Caco-2 (cell line): ENCODE measurements around the gene KIAA1671. TPM values are rescaled to one million over a fixed set of nuclear protein-coding genes. Genes with fewer than 3 reads are reported as not detected.

Experiments used
- BruUV-seq: library from RNA; stranded (reverse); fragments of 400-500 nt; replicated peaks from 2 replicates; lab custom pipeline; 2021; lab: Mats Ljungman, UMichigan
- CTCF ChIA-PET: fragments of 300-600 bp; sonication (Branson Sonifier 250); formaldehyde crosslinking; loops from one replicate; lab custom pipeline; 2022; ENCODE audit warnings: antibody characterized with exemption; lab: Charles Lee
- POLR2A ChIA-PET: fragments of 300-600 bp; sonication (Branson Sonifier 250); formaldehyde crosslinking; loops from one replicate; lab custom pipeline; 2022; ENCODE audit warnings: antibody characterized with exemption; lab: Charles Lee
- DNase-seq, 2 experiments: peaks; one replicate each; pipeline versions ENCODE4 v3.0.0 to v3.0.0-alpha.2; 2020 to 2022
- H3K27me3 ChIP-seq: replicated peaks from 2 replicates; pipeline ENCODE4 v1.6.0; 2011; ENCODE audit warnings: low read length; ENCODE audit not compliant: control insufficient read depth, insufficient read depth
- H3K36me3 ChIP-seq: 2 replicates; pipeline ENCODE4 v1.5.1; 2011; ENCODE audit warnings: low read length; ENCODE audit not compliant: control insufficient read depth, insufficient read depth
- H3K4me1 ChIP-seq: fragments of 250-450 bp; sonication (Bioruptor Pico); 2 replicates; pipeline ENCODE4 v1.5.1; 2020; ENCODE audit warnings: mild to moderate bottlenecking
- H3K4me3 ChIP-seq: 2 replicates; pipeline ENCODE4 v1.5.1; 2011; ENCODE audit warnings: low read depth, mild to moderate bottlenecking, control low read depth, low read length
- H3K9me3 ChIP-seq: fragments of 250-450 bp; sonication (Bioruptor Pico); 2 replicates; pipeline ENCODE4 v1.5.1; 2020; ENCODE audit warnings: mild to moderate bottlenecking, moderate library complexity
- H3K27ac Mint-ChIP-seq: one replicate; pipeline ENCODE4 v1.8.0; 2022; ENCODE audit warnings: mixed read lengths; ENCODE audit not compliant: unreplicated experiment
- H3K27me3 Mint-ChIP-seq: one replicate; pipeline ENCODE4 v1.8.0; 2022; ENCODE audit warnings: mixed read lengths; ENCODE audit not compliant: insufficient read depth, unreplicated experiment
- H3K36me3 Mint-ChIP-seq: one replicate; pipeline ENCODE4 v1.8.0; 2022; ENCODE audit warnings: mild to moderate bottlenecking, mixed read lengths; ENCODE audit not compliant: insufficient read depth, unreplicated experiment
- H3K4me1 Mint-ChIP-seq: one replicate; pipeline ENCODE4 v1.8.0; 2022; ENCODE audit warnings: low read depth, mixed read lengths; ENCODE audit not compliant: unreplicated experiment
- H3K4me3 Mint-ChIP-seq: one replicate; pipeline ENCODE4 v1.8.0; 2022; ENCODE audit warnings: mild to moderate bottlenecking, moderate library complexity, mixed read lengths; ENCODE audit not compliant: unreplicated experiment
- H3K9me3 Mint-ChIP-seq: one replicate; pipeline ENCODE4 v1.8.0; 2022; ENCODE audit warnings: mixed read lengths; ENCODE audit not compliant: unreplicated experiment
- CTCF ChIP-seq, 2 experiments: fragments of 200-600 bp in 1 of 2; IDR thresholded peaks; 1 replicate in 1 of 2; 2 replicates in 1 of 2; pipeline versions ENCODE4 v1.5.1 to v1.8.0; 2011 to 2022; ENCODE audit warnings: antibody characterized with exemption in 1 of 2, control low read depth in 1 of 2, inconsistent platforms in 1 of 2, low read depth in 1 of 2, low read length in 1 of 2, mild to moderate bottlenecking in 1 of 2, moderate library complexity in 1 of 2; ENCODE audit not compliant: insufficient read depth in 1 of 2, severe bottlenecking in 1 of 2, unreplicated experiment in 1 of 2
- intact Hi-C: fragments of 100-400 bp; cut with micrococcal nuclease; formaldehyde crosslinking; loops from one replicate; pipeline ENCODE4 v1.10.0; 2022; ENCODE audit not compliant: unreplicated experiment
- total RNA-seq: library from RNA; stranded (reverse); gene quantifications from 2 replicates; pipeline ENCODE4 v1.2.3, GENCODE V29; 2022

The KIAA1671 gene
- total RNA-seq, 1 experiment from 2014 or later, result 28.6 TPM

GRCh38 chr22:25142102-25142501 lies 189.6 kb downstream of the KIAA1671 start:
- TF ChIP-seq CTCF (IDR thresholded peaks at IDR 0.05; ENCODE audit: insufficient read depth in 1 of 2, low read depth in 1 of 2, low read length in 1 of 2, severe bottlenecking in 1 of 2, unreplicated experiment in 1 of 2), result no peak
- CTCF ChIA-PET, result no interaction called here
- H3K27ac Mint-ChIP-seq, result no peak overlapping the region
- H3K4me1 Mint-ChIP-seq, result no peaks in the 10 kb centered on the region
- Histone ChIP-seq H3K4me1 (no peaks in the 10 kb centered on the region), H3K27me3 (no peaks in the 10 kb centered on the region), H3K9me3 (no peaks in the 10 kb centered on the region), H3K36me3 (no peaks in the 10 kb centered on the region), H3K4me3 (no peak overlapping the region)
- DNase-seq, result no peak
- BruUV-seq, result no TSS peak
- intact Hi-C loops, result no loop called here
- peaks cover 8% of the 10 kb centered on the region for H3K36me3 Mint-ChIP-seq
- no peaks in the 10 kb centered on the region for H3K27me3 Mint-ChIP-seq
- POLR2A ChIA-PET, result interaction anchor here (0.6 kb wide), 1 partner anchor 168 kb away, joined by 4 read pairs; no protein-coding TSS in a partner anchor
- H3K9me3 Mint-ChIP-seq, result no peaks in the 10 kb centered on the region
- H3K4me3 Mint-ChIP-seq, result no peak overlapping the region

- no peaks in the 10 kb centered on the region for H3K4me1 Mint-ChIP-seq
- intact Hi-C loops, result loop anchor here (2.0 kb wide), 1 partner anchor 33 kb away; no protein-coding TSS in a partner anchor
- H3K9me3 Mint-ChIP-seq, result no peaks in the 10 kb centered on the region
- Histone ChIP-seq H3K36me3 (no peaks in the 10 kb centered on the region), H3K4me3 (no peak overlapping the region), H3K9me3 (no peaks in the 10 kb centered on the region), H3K27me3 (no peaks in the 10 kb centered on the region), H3K4me1 (no peaks in the 10 kb centered on the region)
- H3K36me3 Mint-ChIP-seq, result peaks cover 8% of the 10 kb centered on the region
- H3K27me3 Mint-ChIP-seq, result no peaks in the 10 kb centered on the region
- CTCF ChIA-PET, result no interaction called here
- DNase-seq, result no peak
- TF ChIP-seq CTCF (IDR thresholded peaks at IDR 0.05; ENCODE audit: insufficient read depth in 1 of 2, low read depth in 1 of 2, low read length in 1 of 2, severe bottlenecking in 1 of 2, unreplicated experiment in 1 of 2), result no peak
- BruUV-seq, result no TSS peak
- no peak overlapping the region for H3K4me3 Mint-ChIP-seq
- no peak overlapping the region for H3K27ac Mint-ChIP-seq
- POLR2A ChIA-PET, result no interaction called here
Measured at GRCh38 chr22:25143156-25144076, 190.9 kb downstream of the KIAA1671 start.

- Mint-ChIP-seq H3K27ac (no peak overlapping the region), H3K36me3 (peaks cover 8% of the 10 kb centered on the region), H3K9me3 (no peaks in the 10 kb centered on the region), H3K4me1 (no peaks in the 10 kb centered on the region), H3K27me3 (no peaks in the 10 kb centered on the region), H3K4me3 (no peak overlapping the region)
- no peaks in the 10 kb centered on the region for H3K4me1 ChIP-seq
- H3K27me3 ChIP-seq, result no peaks in the 10 kb centered on the region
- ChIA-PET POLR2A (no interaction called here), CTCF (no interaction called here)
- DNase-seq, result no peak
- no peaks in the 10 kb centered on the region for H3K36me3 ChIP-seq
- intact Hi-C loops, result loop anchor here (2.0 kb wide), 1 partner anchor 34 kb away; no protein-coding TSS in a partner anchor
- BruUV-seq, result no TSS peak
- H3K9me3 ChIP-seq, result no peaks in the 10 kb centered on the region
- H3K4me3 ChIP-seq, result no peak overlapping the region
- no peak for TF ChIP-seq CTCF (IDR thresholded peaks at IDR 0.05; ENCODE audit: insufficient read depth in 1 of 2, low read depth in 1 of 2, low read length in 1 of 2, severe bottlenecking in 1 of 2, unreplicated experiment in 1 of 2)
Measured at GRCh38 chr22:25144522-25144921, 192.0 kb downstream of the KIAA1671 start.
